H1 (cell line): Measurements from ENCODE around the gene WDR74. TPM values are rescaled to one million over a fixed set of nuclear protein-coding genes. Genes with fewer than 3 reads are reported as not detected.
A peak's percentile ranks its signal among the peaks of the same experiment; 100 is the strongest.

Experiments used
- CTCF ChIA-PET: fragments of 300-600 bp; sonication (Branson Sonifier 250); formaldehyde crosslinking; loops from one replicate; lab custom pipeline; 2021; ENCODE audit not compliant: partially characterized antibody; lab: Charles Lee
- POLR2A ChIA-PET: fragments of 300-600 bp; sonication (Branson Sonifier 250); formaldehyde crosslinking; loops from one replicate; lab custom pipeline; 2021; ENCODE audit warnings: inconsistent platforms; ENCODE audit not compliant: partially characterized antibody; lab: Charles Lee
- DNase-seq, 2 experiments: peaks; one replicate each; pipeline versions ENCODE4 v3.0.0 to v3.0.0-alpha.2; 2010 to 2022; ENCODE audit warnings: low spot score in 2 of 2, low read depth in 1 of 2, mixed read lengths in 1 of 2
- FAIRE-seq: peaks from 2 replicates; lab custom pipeline; 2011; peaks lifted over from hg19 to GRCh38; lab: Jason Lieb, UNC
- H2AFZ ChIP-seq: 2 replicates; pipeline ENCODE4 v1.8.1; 2012; ENCODE audit warnings: low read length, inconsistent platforms
- H2AK5ac ChIP-seq: 2 replicates; pipeline ENCODE4 v1.6.1; 2013; ENCODE audit warnings: low read depth, low read length
- H2BK120ac ChIP-seq: replicated peaks from 2 replicates; pipeline ENCODE3; 2013; ENCODE audit warnings: low read depth, low read length, inconsistent platforms
- H2BK12ac ChIP-seq: 2 replicates; pipeline ENCODE4 v1.6.1; 2013; ENCODE audit warnings: low read depth, low read length
- H2BK15ac ChIP-seq: 2 replicates; pipeline ENCODE4 v1.6.1; 2013; ENCODE audit warnings: low read length
- H2BK20ac ChIP-seq: 2 replicates; pipeline ENCODE4 v1.6.1; 2013; ENCODE audit warnings: low read length
- H2BK5ac ChIP-seq: 2 replicates; pipeline ENCODE4 v1.6.1; 2013; ENCODE audit warnings: low read depth, low read length
- H3K14ac ChIP-seq: 2 replicates; pipeline ENCODE4 v1.6.1; 2013; ENCODE audit warnings: inconsistent platforms; ENCODE audit not compliant: insufficient read length
- H3K18ac ChIP-seq: 2 replicates; pipeline ENCODE4 v1.6.1; 2013; ENCODE audit warnings: low read length; ENCODE audit errors: extremely low read depth
- H3K23ac ChIP-seq: 2 replicates; pipeline ENCODE4 v1.6.1; 2013; ENCODE audit warnings: inconsistent platforms; ENCODE audit not compliant: insufficient read length
- H3K23me2 ChIP-seq: 2 replicates; pipeline ENCODE4 v1.6.1; 2013; ENCODE audit warnings: low read depth, low read length
- H3K27ac ChIP-seq: 2 replicates; pipeline ENCODE4 v1.6.1; 2011; ENCODE audit warnings: low read depth, low read length, inconsistent platforms
- H3K27me3 ChIP-seq, 4 experiments: replicated peaks in 1 of 4; 1 replicate in 1 of 4; 2 replicates in 3 of 4; pipeline versions ENCODE4 v1.6.1 to v1.8.1; 2011 to 2013; ENCODE audit warnings: low read length in 3 of 4, mild to moderate bottlenecking in 3 of 4, inconsistent platforms in 2 of 4, mixed read lengths in 2 of 4, moderate library complexity in 1 of 4; ENCODE audit not compliant: control insufficient read depth in 3 of 4, insufficient read depth in 3 of 4; ENCODE audit errors: extremely low read depth in 1 of 4
- H3K36me3 ChIP-seq, 4 experiments: 2 replicates each; pipeline versions ENCODE4 v1.6.1 to v1.8.1; 2011 to 2013; ENCODE audit warnings: mild to moderate bottlenecking in 4 of 4, low read length in 3 of 4, moderate library complexity in 2 of 4, control low read depth in 1 of 4, inconsistent platforms in 1 of 4; ENCODE audit not compliant: insufficient read depth in 4 of 4, control insufficient read depth in 2 of 4
- H3K4ac ChIP-seq: replicated peaks from 2 replicates; pipeline ENCODE3; 2013; ENCODE audit warnings: low read length, low read depth, mixed read lengths, inconsistent platforms; ENCODE audit not compliant: insufficient read length
- H3K4me1 ChIP-seq, 4 experiments: replicated peaks in 1 of 4; 1 replicate in 1 of 4; 2 replicates in 3 of 4; pipeline versions ENCODE4 v1.6.1 to v1.8.1; 2011 to 2013; ENCODE audit warnings: low read length in 3 of 4, inconsistent platforms in 2 of 4, mixed read lengths in 1 of 4; ENCODE audit not compliant: insufficient read depth in 4 of 4, control insufficient read depth in 3 of 4
- H3K4me2 ChIP-seq, 2 experiments: 2 replicates each; pipeline versions ENCODE4 v1.6.1 to v1.8.1; 2011 to 2013; ENCODE audit warnings: low read depth in 2 of 2, low read length in 2 of 2, control low read depth in 1 of 2, inconsistent platforms in 1 of 2, mild to moderate bottlenecking in 1 of 2; ENCODE audit not compliant: insufficient read depth in 1 of 2
- H3K4me3 ChIP-seq, 4 experiments: fragments of 200-600, 300-600 bp in 1 of 4; sonication (generic), shearing (Covaris generic), sonication (Bioruptor Twin) in 1 of 4; 2 replicates each; pipeline versions ENCODE4 v1.5.1 to v1.8.1; 2011 to 2016; ENCODE audit warnings: low read length in 4 of 4, low read depth in 3 of 4, control low read depth in 2 of 4, inconsistent platforms in 2 of 4, mild to moderate bottlenecking in 2 of 4, mixed read lengths in 1 of 4, moderate library complexity in 1 of 4; ENCODE audit not compliant: insufficient read depth in 2 of 4; ENCODE audit errors: extremely low read depth in 1 of 4
- H3K56ac ChIP-seq: replicated peaks from 2 replicates; pipeline ENCODE3; 2013; ENCODE audit warnings: low read depth, mild to moderate bottlenecking, mixed read lengths, low read length, inconsistent platforms; ENCODE audit not compliant: insufficient read length
- H3K79me1 ChIP-seq: 2 replicates; pipeline ENCODE4 v1.6.1; 2013; ENCODE audit warnings: low read depth, low read length, control low read depth
- H3K79me2 ChIP-seq, 2 experiments: 2 replicates each; pipeline versions ENCODE4 v1.6.1 to v1.8.1; 2012 to 2013; ENCODE audit warnings: low read length in 2 of 2, mild to moderate bottlenecking in 2 of 2, inconsistent platforms in 1 of 2; ENCODE audit not compliant: insufficient read depth in 2 of 2, control insufficient read depth in 1 of 2
- H3K9ac ChIP-seq, 4 experiments: replicated peaks in 1 of 4; 1 replicate in 1 of 4; 2 replicates in 3 of 4; pipeline versions ENCODE4 v1.6.1 to v1.8.1; 2011 to 2013; ENCODE audit warnings: low read depth in 3 of 4, low read length in 3 of 4, control low read depth in 2 of 4, mild to moderate bottlenecking in 2 of 4, moderate library complexity in 2 of 4, inconsistent platforms in 1 of 4; ENCODE audit errors: extremely low read depth in 1 of 4
- H3K9me3 ChIP-seq, 2 experiments: 2 replicates each; pipeline versions ENCODE4 v1.6.1 to v1.8.1; 2012 to 2013; ENCODE audit warnings: mild to moderate bottlenecking in 2 of 2, moderate library complexity in 2 of 2, control low read depth in 1 of 2, inconsistent platforms in 1 of 2, low read depth in 1 of 2, low read length in 1 of 2, mixed read lengths in 1 of 2; ENCODE audit not compliant: insufficient read depth in 2 of 2
- H4K20me1 ChIP-seq, 2 experiments: replicated peaks in 1 of 2; 2 replicates each; pipeline versions ENCODE3 to v1.8.1; 2011 to 2013; ENCODE audit warnings: inconsistent platforms in 2 of 2, low read length in 2 of 2, mild to moderate bottlenecking in 1 of 2; ENCODE audit not compliant: insufficient read depth in 2 of 2, control insufficient read depth in 1 of 2
- H4K5ac ChIP-seq: 2 replicates; pipeline ENCODE4 v1.6.1; 2013; ENCODE audit warnings: low read length, low read depth, mixed read lengths, inconsistent platforms; ENCODE audit not compliant: insufficient read length
- H4K8ac ChIP-seq: 2 replicates; pipeline ENCODE4 v1.8.0; 2013; ENCODE audit warnings: mild to moderate bottlenecking, moderate library complexity, low read length, inconsistent platforms; ENCODE audit not compliant: insufficient read depth; ENCODE audit errors: extremely low read depth
- H4K91ac ChIP-seq: replicated peaks from 2 replicates; pipeline ENCODE3; 2013; ENCODE audit warnings: low read length, mixed read lengths, inconsistent platforms; ENCODE audit not compliant: insufficient read length
- POLR2A ChIP-seq, 2 experiments: IDR thresholded peaks; 1 replicate in 1 of 2; 2 replicates in 1 of 2; pipeline ENCODE4 v1.6.1; 2011; ENCODE audit warnings: low read depth in 2 of 2, low read length in 2 of 2, mild to moderate bottlenecking in 2 of 2; ENCODE audit errors: control extremely low read depth in 1 of 2
- TCF12 ChIP-seq: IDR thresholded peaks from 2 replicates; pipeline ENCODE4 v1.6.1; 2011; ENCODE audit warnings: low read depth, mild to moderate bottlenecking, low read length
- WGBS, 2 experiments: shearing (Covaris generic) in 1 of 2; methylation state at CpG; one replicate each; pipeline versions ENCODE4 v1.1.6 to v1.1.7; 2013 to 2015; ENCODE audit warnings: low lambda C conversion rate in 2 of 2, mixed read lengths in 2 of 2, inconsistent platforms in 1 of 2, low coverage in 1 of 2, missing lambda C conversion rate in 1 of 2; ENCODE audit not compliant: insufficient replicate concordance in 2 of 2, insufficient coverage in 1 of 2, insufficient read length in 1 of 2; ENCODE audit errors: extremely low coverage in 1 of 2, missing lambda C conversion rate in 1 of 2; 5-methylcytosine and 5-hydroxymethylcytosine counted together
- polyA plus RNA-seq, 7 experiments: library from polyadenylated mRNA; depleted of rRNA in 3 of 7; stranded (reverse) in 5 of 7; unstranded in 2 of 7; fragments of >200 nt in 5 of 7; fragments of 200-250 nt in 2 of 7; gene quantifications; 1 replicate in 5 of 7; 2 replicates in 1 of 7; 4 replicates in 1 of 7; pipeline versions ENCODE4 v1.2.1 to v1.2.3, GENCODE V29; 2011 to 2013; ENCODE audit warnings: missing spikeins in 2 of 7, mixed read lengths in 2 of 7
- total RNA-seq: library from RNA; stranded (reverse); fragmentation: NEBNext Ultra II Directional; extraction: Animal tissue kit (Norgen Biotek cat#: 25700); gene quantifications from 2 replicates; pipeline ENCODE4 v1.2.1, GENCODE V29; 2021
- TF ChIP-seq, protein P1 (sequence below): IDR thresholded peaks from 2 replicates; pipeline ENCODE4 v1.6.1; 2012; ENCODE audit warnings: inconsistent platforms

WDR74 gene
- total and polyA plus RNA-seq, 2 of the 8 experiments (the other 6 are each of a cell fraction or from before 2014, with no cell fraction given): 93.6 to 97.0 TPM

DNA sequence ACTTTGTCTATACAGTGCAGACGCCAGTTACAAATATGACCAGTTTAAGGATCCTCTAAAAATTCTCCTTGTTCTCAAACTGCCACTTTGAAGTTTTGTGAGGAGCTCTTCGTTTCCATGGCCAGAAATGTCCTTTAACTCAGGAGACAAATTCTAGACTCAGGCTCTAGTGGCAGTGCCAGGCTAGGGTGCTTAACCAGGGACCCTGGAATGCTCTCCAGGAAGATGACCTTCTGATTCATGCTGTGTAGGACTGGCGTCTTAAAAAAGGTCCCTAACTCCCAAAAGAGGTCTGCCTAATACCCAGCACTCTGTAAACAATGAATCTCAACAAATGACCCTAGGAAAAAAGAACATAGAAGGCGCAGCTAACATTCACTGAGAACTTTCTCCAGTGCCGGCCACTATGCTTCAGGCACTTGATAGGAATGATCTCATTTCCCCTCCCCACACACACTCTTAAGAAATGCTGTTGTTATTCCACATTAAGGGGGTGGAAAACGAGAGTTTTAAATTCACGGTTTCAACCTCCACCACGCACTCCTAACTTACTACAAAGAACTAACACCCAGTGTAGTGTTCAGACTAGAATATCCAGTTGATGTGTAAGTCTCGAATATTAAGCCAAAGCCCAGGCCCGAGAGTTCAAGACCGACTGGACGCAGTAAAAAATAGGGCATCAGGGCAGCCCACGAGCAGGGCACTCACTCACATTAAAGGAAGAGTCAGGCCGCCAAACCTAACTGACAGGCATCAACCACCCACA lies 34.9 kb downstream of the WDR74 start:
- no peak overlapping the region for H2AK5ac ChIP-seq
- H3K18ac ChIP-seq: no peak overlapping the region
- POLR2A ChIA-PET: interaction anchor here (0.6 to 10.0 kb wide), 28 partner anchors 8 to 1506 kb away, joined by 3 to 251 read pairs (median 5); partner anchors contain the start of genes BSCL2, C11orf98, CSKMT and GNG3
- H2BK5ac ChIP-seq: no peak overlapping the region
- H3K79me2 ChIP-seq: peaks cover 5 to 18% of the 10 kb centered on the region in 2 experiments; a peak in 3 of 4 replicates
- no peak overlapping the region for H4K5ac ChIP-seq
- H4K91ac ChIP-seq: no peak overlapping the region
- CTCF ChIA-PET: interaction anchor here (0.6 to 1.7 kb wide), 5 partner anchors 9 to 218 kb away, joined by 3 to 6 read pairs (median 3); partner anchors contain the start of gene ZBTB3
- no peak for FAIRE-seq
- DNase-seq: no peak
- no peaks in the 10 kb centered on the region for H3K9me3 ChIP-seq
- peak in 1 of 2 experiments; percentile 28; a peak in 1 of 3 replicates for TF ChIP-seq POLR2A (IDR thresholded peaks at IDR 0.05; ENCODE audit: control extremely low read depth in 1 of 2, low read depth in 2 of 2, low read length in 2 of 2)
- TF ChIP-seq TCF12: no peak
- TF ChIP-seq, protein P1, sequence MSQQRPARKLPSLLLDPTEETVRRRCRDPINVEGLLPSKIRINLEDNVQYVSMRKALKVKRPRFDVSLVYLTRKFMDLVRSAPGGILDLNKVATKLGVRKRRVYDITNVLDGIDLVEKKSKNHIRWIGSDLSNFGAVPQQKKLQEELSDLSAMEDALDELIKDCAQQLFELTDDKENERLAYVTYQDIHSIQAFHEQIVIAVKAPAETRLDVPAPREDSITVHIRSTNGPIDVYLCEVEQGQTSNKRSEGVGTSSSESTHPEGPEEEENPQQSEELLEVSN: no peak
- H4K8ac ChIP-seq: no peak overlapping the region
- no peak overlapping the region for H2BK15ac ChIP-seq
- peaks cover 6% of the 10 kb centered on the region; the same call in 1 of the 2 replicates for H3K79me1 ChIP-seq
- no peak overlapping the region for H2BK12ac ChIP-seq
- H3K4me3 ChIP-seq: peak overlapping the region; percentile 66 to 85 (median 81)
- peak overlapping the region; percentile 81 to 93 for H3K4me2 ChIP-seq
- no peak overlapping the region for H3K56ac ChIP-seq
- H2BK120ac ChIP-seq: no peak overlapping the region
- no peak overlapping the region for H3K23ac ChIP-seq
- no peak overlapping the region for H2AFZ ChIP-seq
- WGBS, 2 experiments: 25% methylated on average over 14 of the region's 14 CpGs; no CpG with 5 or more reads in 1 of the 2 experiments
- H3K27ac ChIP-seq: 0 out of 2 replicates have a peak overlapping the region, but pooled peaks have one; percentile 23
- peaks cover 2 to 3% of the 10 kb centered on the region in 2 experiments for H4K20me1 ChIP-seq
- no peaks in the 10 kb centered on the region for H3K27me3 ChIP-seq
- H3K14ac ChIP-seq: no peak overlapping the region
- H3K4me1 ChIP-seq: peaks cover 0 to 5% (median under 1%) of the 10 kb centered on the region in 4 experiments; a peak in 1 of 7 replicates
- peaks cover 18 to 35% (median 28%) of the 10 kb centered on the region in 4 experiments for H3K36me3 ChIP-seq
- H3K23me2 ChIP-seq: peaks cover 4% of the 10 kb centered on the region; the same call in 1 of the 2 replicates
- peak overlapping the region in 3 of 4 experiments; percentile 77 to 84 (median 79); a peak in 6 of 7 replicates for H3K9ac ChIP-seq
- no peak overlapping the region for H3K4ac ChIP-seq
- no peak overlapping the region for H2BK20ac ChIP-seq
